ENCODE data around the gene PLCB3. TPM values are rescaled to one million over a fixed set of nuclear protein-coding genes. Genes with fewer than 3 reads are reported as not detected.
A peak's percentile ranks its signal among the peaks of the same experiment; 100 is the strongest.

Gene PLCB3
- 36.2 TPM for total RNA-seq (ENCODE audit: unreplicated experiment)
- long read RNA-seq, partial matches to known transcripts = 2 of 2 reads
- long read RNA-seq, other reads (novel, unspliced or antisense) = 0 of 2 reads

GRCh38 chr11:64251016-64251752, at the start of gene PLCB3:
Gene PLCB3 (plus strand): TSS chr11:64251530. CDS start chr11:64251650, 120 bp downstream.
- peak within 1 kb of the TSS; percentile 66 for H3K27ac Mint-ChIP-seq (ENCODE audit: unreplicated experiment)
- H3K27me3 Mint-ChIP-seq (ENCODE audit: unreplicated experiment) = peaks cover 11% of the 10 kb centered on the region
- H3K4me1 Mint-ChIP-seq (ENCODE audit: low read depth, unreplicated experiment) = peaks cover 12% of the 10 kb centered on the region
- H3K36me3 Mint-ChIP-seq (ENCODE audit: unreplicated experiment) = no peaks in the 10 kb centered on the region
- peak; percentile 89 for TF ChIP-seq CTCF (IDR thresholded peaks at IDR 0.05; ENCODE audit: partially characterized antibody, unreplicated experiment)
- peaks cover 9% of the 10 kb centered on the region for H3K9me3 Mint-ChIP-seq (ENCODE audit: unreplicated experiment)
- H3K4me3 Mint-ChIP-seq (ENCODE audit: unreplicated experiment) = peak within 1 kb of the TSS; percentile 92
- DNase-seq = peak; percentile 79

GRCh38 chr11:64201543-64201942, 49.8 kb upstream of the PLCB3 start:
- Mint-ChIP-seq H3K4me1 (ENCODE audit: low read depth, unreplicated experiment) (peaks cover 10% of the 10 kb centered on the region), H3K36me3 (ENCODE audit: unreplicated experiment) (no peaks in the 10 kb centered on the region), H3K27ac (ENCODE audit: unreplicated experiment) (peak overlapping the region; percentile 31), H3K9me3 (ENCODE audit: unreplicated experiment) (peaks cover 4% of the 10 kb centered on the region), H3K27me3 (ENCODE audit: unreplicated experiment) (peaks cover 2% of the 10 kb centered on the region), H3K4me3 (ENCODE audit: unreplicated experiment) (no peak overlapping the region)
- DNase-seq = no peak
- no peak for TF ChIP-seq CTCF (IDR thresholded peaks at IDR 0.05; ENCODE audit: partially characterized antibody, unreplicated experiment)

- no peak for TF ChIP-seq CTCF (IDR thresholded peaks at IDR 0.05; ENCODE audit: partially characterized antibody, unreplicated experiment)
- no peak overlapping the region for H3K4me3 Mint-ChIP-seq (ENCODE audit: unreplicated experiment)
- peaks cover 10% of the 10 kb centered on the region for H3K4me1 Mint-ChIP-seq (ENCODE audit: low read depth, unreplicated experiment)
- H3K9me3 Mint-ChIP-seq (ENCODE audit: unreplicated experiment) = peaks cover 4% of the 10 kb centered on the region
- H3K27ac Mint-ChIP-seq (ENCODE audit: unreplicated experiment) = no peak overlapping the region
- H3K27me3 Mint-ChIP-seq (ENCODE audit: unreplicated experiment) = peaks cover 2% of the 10 kb centered on the region
- H3K36me3 Mint-ChIP-seq (ENCODE audit: unreplicated experiment) = no peaks in the 10 kb centered on the region
- DNase-seq = no peak
Measured at GRCh38 chr11:64202992-64203391, 48.3 kb upstream of the PLCB3 start.

GRCh38 chr11:64203421-64204079, 47.8 kb upstream of the PLCB3 start:
- Mint-ChIP-seq H3K27ac (ENCODE audit: unreplicated experiment) (peak overlapping the region; percentile 68), H3K36me3 (ENCODE audit: unreplicated experiment) (no peaks in the 10 kb centered on the region), H3K9me3 (ENCODE audit: unreplicated experiment) (peaks cover 4% of the 10 kb centered on the region), H3K27me3 (ENCODE audit: unreplicated experiment) (peaks cover 2% of the 10 kb centered on the region), H3K4me1 (ENCODE audit: low read depth, unreplicated experiment) (peaks cover 10% of the 10 kb centered on the region), H3K4me3 (ENCODE audit: unreplicated experiment) (no peak overlapping the region)
- DNase-seq = no peak
- TF ChIP-seq CTCF (IDR thresholded peaks at IDR 0.05; ENCODE audit: partially characterized antibody, unreplicated experiment) = no peak

GRCh38 chr11:64204080-64204440, 47.3 kb upstream of the PLCB3 start:
- no peak overlapping the region for H3K4me3 Mint-ChIP-seq (ENCODE audit: unreplicated experiment)
- TF ChIP-seq CTCF (IDR thresholded peaks at IDR 0.05; ENCODE audit: partially characterized antibody, unreplicated experiment) = no peak
- no peaks in the 10 kb centered on the region for H3K36me3 Mint-ChIP-seq (ENCODE audit: unreplicated experiment)
- DNase-seq = no peak
- peaks cover 10% of the 10 kb centered on the region for H3K4me1 Mint-ChIP-seq (ENCODE audit: low read depth, unreplicated experiment)
- H3K27ac Mint-ChIP-seq (ENCODE audit: unreplicated experiment) = peak overlapping the region; percentile 80
- H3K9me3 Mint-ChIP-seq (ENCODE audit: unreplicated experiment) = peaks cover 4% of the 10 kb centered on the region
- peaks cover 5% of the 10 kb centered on the region for H3K27me3 Mint-ChIP-seq (ENCODE audit: unreplicated experiment)

All from glutamatergic neuron (in vitro differentiated cells).